ENCODE data around the gene DENND2A. TPM values are rescaled to one million over a fixed set of nuclear protein-coding genes. Genes with fewer than 3 reads are reported as not detected.
"Not testable (repeated sequence)": the region's sequence is repeated elsewhere in the genome, so short reads cannot be mapped to it uniquely, and the experiment has no call there.

DENND2A gene
- polyA plus RNA-seq, 1 donor from 2014 or later = not detected

DNA sequence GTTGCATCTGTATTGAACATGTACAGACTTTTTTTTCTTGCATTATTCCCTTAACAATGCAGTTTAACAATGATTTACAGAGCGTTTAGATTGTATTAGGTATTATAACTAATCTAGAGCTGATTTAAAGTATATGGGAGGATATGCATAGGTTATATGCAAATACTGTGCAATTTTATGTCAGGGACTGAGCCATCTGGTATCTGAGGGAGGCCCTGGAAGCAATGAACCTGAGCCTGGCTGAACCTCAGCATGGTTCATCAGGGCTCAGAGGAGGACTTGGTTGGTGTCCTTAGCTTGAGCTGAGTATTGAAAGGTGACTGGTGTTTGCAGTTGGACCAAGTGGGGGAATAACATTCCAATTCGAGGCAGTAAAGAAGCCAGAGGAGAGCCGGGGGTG lies 36.9 kb upstream of the DENND2A start:
- no peak overlapping the region for H3K4me3 Mint-ChIP-seq
- H3K27ac Mint-ChIP-seq = peak overlapping the region in 2 of 3 donors; percentile 26 to 91
- no peaks in the 10 kb centered on the region for H3K27me3 Mint-ChIP-seq
- H3K36me3 Mint-ChIP-seq = peaks cover 5% of the 10 kb centered on the region
- H3K4me1 Mint-ChIP-seq = peaks cover 33 to 41% (median 33%) of the 10 kb centered on the region in 3 donors
- no peaks in the 10 kb centered on the region for H3K9me3 Mint-ChIP-seq

DNA sequence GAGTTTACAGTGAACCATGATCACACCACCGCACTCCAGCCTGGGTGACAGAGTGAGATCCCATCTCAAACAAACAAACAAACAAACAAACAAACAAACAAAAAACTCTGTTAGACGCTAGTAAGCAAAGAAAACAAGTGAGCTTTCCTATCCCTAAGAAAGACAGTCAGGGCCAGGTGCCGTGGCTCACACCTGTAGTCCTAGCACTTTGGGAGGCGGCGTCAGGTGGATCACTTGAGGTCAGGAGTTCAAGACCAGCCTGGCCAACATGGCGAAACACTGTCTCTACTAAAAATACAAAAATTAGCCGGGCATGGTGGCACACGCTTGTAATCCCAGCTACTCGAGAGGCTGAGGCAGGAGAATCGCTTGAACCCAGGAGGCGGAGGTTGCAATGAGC lies 36.3 kb upstream of the DENND2A start:
- Mint-ChIP-seq H3K27ac (peak overlapping the region in 2 of 3 donors; percentile 82 to 91), H3K4me1 (peaks cover 38 to 45% (median 39%) of the 10 kb centered on the region in 3 donors), H3K4me3 (peak overlapping the region in 1 of 4 donors; percentile 87)
- H3K36me3 Mint-ChIP-seq, H3K9me3 Mint-ChIP-seq, H3K27me3 Mint-ChIP-seq: not testable (repeated sequence)

DNA sequence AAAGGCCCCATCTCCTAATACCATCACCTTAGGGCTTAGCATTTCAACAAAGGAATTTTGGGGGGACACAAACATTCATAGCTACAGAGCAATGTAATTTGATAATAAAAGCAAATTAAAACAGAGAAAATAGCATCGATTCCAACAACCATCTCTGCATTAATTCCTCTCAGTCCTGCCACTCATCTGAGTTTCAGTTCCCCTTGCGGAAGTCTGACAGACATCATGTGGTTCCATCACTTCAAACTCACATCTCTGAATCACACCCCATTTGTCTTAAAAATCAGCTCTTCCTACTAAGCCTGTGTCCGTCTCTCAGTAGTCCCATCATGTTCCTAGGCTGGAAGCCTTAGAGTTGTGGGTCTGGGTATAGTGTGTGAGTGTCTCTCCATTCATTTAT lies 35.7 kb upstream of the DENND2A start:
- Mint-ChIP-seq H3K27ac (peak overlapping the region; percentile 82 to 91 (median 89)), H3K4me3 (peak overlapping the region; percentile 54 to 96 (median 88)), H3K27me3 (no peaks in the 10 kb centered on the region), H3K9me3 (no peaks in the 10 kb centered on the region), H3K4me1 (peaks cover 38 to 45% (median 39%) of the 10 kb centered on the region in 3 donors), H3K36me3 (peaks cover 3% of the 10 kb centered on the region)

DNA sequence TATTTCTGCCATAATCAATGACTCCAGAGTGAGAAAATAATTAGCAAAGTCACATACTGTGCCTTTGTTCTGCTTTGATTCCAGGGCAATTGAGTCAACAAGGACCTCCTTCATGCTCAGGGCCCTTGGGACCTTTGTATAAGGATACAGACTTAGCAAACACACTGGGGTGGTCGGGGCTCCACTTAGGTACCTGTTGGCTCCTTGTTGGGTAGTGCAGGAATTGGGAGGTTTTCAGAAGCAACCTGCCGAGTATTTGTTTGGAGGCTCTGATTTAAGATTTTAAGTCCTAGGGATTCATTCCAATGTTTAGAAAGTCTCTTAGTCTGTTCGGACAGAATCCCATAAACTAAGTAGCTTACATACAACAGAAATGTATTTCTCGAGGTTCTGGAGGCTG lies 35.1 kb upstream of the DENND2A start:
- Mint-ChIP-seq H3K4me3 (peak overlapping the region in 3 of 4 donors; percentile 89 to 96 (median 92)), H3K9me3 (no peaks in the 10 kb centered on the region), H3K27ac (peak overlapping the region; percentile 82 to 91 (median 89)), H3K27me3 (no peaks in the 10 kb centered on the region), H3K4me1 (peaks cover 38 to 45% (median 39%) of the 10 kb centered on the region in 3 donors), H3K36me3 (peaks cover 3% of the 10 kb centered on the region)

- Mint-ChIP-seq H3K4me1 (peaks cover 38 to 45% (median 39%) of the 10 kb centered on the region in 3 donors), H3K4me3 (peak overlapping the region in 3 of 4 donors; percentile 89 to 96 (median 92)), H3K27me3 (no peaks in the 10 kb centered on the region), H3K27ac (peak overlapping the region; percentile 91 to 96 (median 92)), H3K36me3 (peaks cover 3% of the 10 kb centered on the region), H3K9me3 (no peaks in the 10 kb centered on the region)
Observed at GRCh38 chr7:140674899-140675701, 34.5 kb upstream of the DENND2A start.

GRCh38 chr7:140674356-140674800 lies 33.8 kb upstream of the DENND2A start:
- Mint-ChIP-seq H3K27me3 (no peaks in the 10 kb centered on the region), H3K4me1 (peaks cover 38 to 45% (median 39%) of the 10 kb centered on the region in 3 donors)

GRCh38 chr7:140673774-140674155 lies 33.2 kb upstream of the DENND2A start:
- Mint-ChIP-seq H3K36me3 (peaks cover 3% of the 10 kb centered on the region), H3K27ac (peak overlapping the region; percentile 91 to 96 (median 92)), H3K4me3 (peak overlapping the region; percentile 85 to 96 (median 90)), H3K4me1 (peaks cover 38 to 45% (median 39%) of the 10 kb centered on the region in 3 donors), H3K27me3 (no peaks in the 10 kb centered on the region), H3K9me3 (no peaks in the 10 kb centered on the region)

More at GRCh38 chr7:140674356-140674800, 33.8 kb upstream of the DENND2A start:
- Mint-ChIP-seq H3K9me3 (no peaks in the 10 kb centered on the region), H3K27ac (peak overlapping the region; percentile 91 to 96 (median 92)), H3K36me3 (peaks cover 3% of the 10 kb centered on the region), H3K4me3 (peak overlapping the region; percentile 85 to 96 (median 90))

DNA sequence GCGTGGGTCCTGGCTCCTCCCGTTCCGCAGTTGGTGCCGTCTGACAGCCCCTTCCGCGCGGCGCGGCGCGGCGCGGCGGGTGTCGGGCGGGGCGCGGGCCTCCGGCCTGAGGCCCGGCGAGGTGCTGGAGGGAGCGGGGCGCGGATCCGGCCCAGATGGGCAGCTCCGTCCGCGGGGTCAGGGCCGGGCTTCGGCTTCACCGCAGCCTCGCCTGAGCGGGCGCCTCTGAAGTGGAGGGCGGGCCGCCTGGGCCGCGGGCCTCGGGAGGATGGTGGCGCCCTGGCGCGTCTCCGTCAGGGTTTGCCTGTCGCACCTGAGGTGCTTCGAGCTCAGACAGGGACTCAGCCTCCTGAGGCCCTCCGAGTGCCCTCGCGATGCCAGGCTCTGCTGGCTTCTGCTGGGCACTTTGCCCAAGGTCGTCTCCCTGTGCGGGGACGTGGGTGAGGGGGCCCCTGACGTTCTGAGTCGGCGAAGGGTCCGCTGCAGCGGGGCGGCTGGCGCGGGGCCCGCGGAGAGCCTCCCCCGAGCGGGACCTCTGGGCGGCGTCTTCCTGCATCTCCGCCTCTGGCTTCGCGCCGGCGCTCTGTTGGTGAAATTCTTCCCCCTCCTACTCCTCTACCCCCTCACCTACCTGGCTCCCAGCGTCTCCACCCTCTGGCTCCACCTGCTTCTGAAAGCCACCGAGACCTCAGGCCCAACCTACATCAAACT lies 32.6 kb upstream of the DENND2A start:
- Mint-ChIP-seq H3K36me3 (peaks cover 3% of the 10 kb centered on the region), H3K27ac (peak overlapping the region; percentile 91 to 96 (median 92)), H3K4me1 (peaks cover 38 to 45% (median 38%) of the 10 kb centered on the region in 3 donors), H3K9me3 (no peaks in the 10 kb centered on the region), H3K4me3 (peak overlapping the region; percentile 85 to 96 (median 90)), H3K27me3 (no peaks in the 10 kb centered on the region)

DNA sequence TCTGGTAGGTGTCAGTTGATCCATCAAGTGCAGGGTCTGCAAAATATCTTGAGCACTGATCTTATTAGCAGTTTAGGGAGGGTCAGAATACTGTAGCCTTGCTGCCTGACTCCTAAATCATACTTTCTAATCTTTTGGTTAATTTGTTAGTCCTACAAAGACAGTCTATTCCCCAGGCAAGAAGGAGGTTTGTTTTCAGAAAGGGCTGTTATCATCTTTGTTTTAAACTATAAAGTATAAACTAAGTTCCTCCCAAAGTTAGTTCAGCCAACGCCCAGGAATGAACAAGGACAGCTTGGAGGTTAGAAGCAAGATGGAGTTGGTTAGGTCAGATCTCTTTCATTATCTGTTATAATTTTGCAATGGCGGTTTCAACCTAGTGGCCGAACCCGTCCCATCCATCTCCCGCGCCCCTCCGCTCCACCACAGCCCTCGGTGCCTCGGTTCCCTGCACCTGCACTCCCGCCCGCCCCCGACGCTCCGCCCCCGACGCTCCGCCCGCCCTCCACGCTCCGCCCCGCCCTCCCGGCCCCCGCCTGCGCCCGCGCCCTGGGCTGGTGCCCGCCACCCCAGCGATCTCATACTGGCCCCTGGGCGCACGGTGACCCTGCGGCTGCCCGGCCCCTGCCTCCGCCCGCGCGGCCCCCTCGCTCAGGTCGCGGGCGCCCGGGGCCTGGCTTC lies 31.9 kb upstream of the DENND2A start, which contains the start of gene ADCK2:
ADCK2 (plus strand) TSS at position 564 of the 681 bp plus-strand sequence. CDS start 386 bp downstream, outside the sequence.
- H3K27ac Mint-ChIP-seq = peak within 1 kb of the TSS; percentile 91 to 96 (median 93)
- peaks cover 34 to 39% (median 34%) of the 10 kb centered on the region in 3 donors for H3K4me1 Mint-ChIP-seq
- H3K36me3 Mint-ChIP-seq = no peaks in the 10 kb centered on the region
- no peaks in the 10 kb centered on the region for H3K9me3 Mint-ChIP-seq
- no peaks in the 10 kb centered on the region for H3K27me3 Mint-ChIP-seq
- H3K4me3 Mint-ChIP-seq = peak within 1 kb of the TSS; percentile 85 to 96 (median 90)

DNA sequence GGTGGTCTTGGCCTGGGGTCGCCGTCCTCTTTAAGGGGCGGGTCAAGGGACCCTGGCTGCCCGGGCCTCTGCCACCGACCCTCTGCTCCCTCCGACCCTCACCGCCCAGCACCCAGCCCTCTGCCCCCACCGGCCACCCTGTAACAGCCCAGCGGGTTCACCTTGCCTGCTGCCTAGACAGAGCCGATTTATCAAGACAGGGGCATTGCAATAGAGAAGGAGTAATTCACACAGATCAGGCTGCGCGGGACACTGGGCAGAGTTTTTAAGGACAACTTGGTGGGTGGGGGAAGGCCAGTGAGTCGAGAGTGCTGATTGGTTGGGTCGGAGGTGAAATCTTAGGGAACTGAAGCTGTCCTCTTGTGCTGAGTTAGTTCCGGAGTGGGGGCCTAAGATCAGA lies 31.4 kb upstream of the DENND2A start:
- Mint-ChIP-seq H3K36me3 (no peaks in the 10 kb centered on the region), H3K4me1 (peaks cover 31 to 36% (median 34%) of the 10 kb centered on the region in 3 donors), H3K27ac (peak overlapping the region; percentile 75 to 93 (median 85))

DNA sequence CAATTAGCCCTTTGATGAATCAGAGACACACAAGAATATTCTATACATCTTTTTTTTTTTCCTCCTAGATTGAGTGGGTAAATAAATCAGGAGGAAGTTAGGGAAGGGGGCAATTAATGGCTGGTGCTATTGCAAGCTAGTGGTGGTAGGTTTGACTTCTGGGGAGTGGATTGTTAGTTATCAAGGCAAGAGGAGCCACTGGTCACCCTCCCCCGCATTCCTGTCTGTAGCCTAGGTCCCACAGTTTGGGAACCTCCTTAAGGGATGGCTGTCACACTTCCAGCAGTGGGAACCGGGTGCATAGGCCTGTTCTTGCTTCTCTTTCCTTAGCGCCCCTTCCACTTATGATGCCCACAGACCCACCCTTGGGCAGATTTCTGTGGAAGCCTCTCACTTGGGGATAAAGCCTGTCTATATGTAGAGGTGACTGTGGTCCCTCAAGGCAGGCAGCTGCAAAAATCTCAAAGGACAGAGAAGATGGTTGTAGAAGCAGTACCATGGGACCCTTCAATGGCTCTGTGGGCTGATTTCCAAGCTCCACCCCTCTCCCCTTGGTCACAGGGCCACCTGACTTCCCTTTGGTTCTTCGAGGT lies 29.8 kb upstream of the DENND2A start:
- H3K4me3 Mint-ChIP-seq = peak overlapping the region in 2 of 4 donors; percentile 28 to 70
- H3K36me3 Mint-ChIP-seq = no peaks in the 10 kb centered on the region
- no peaks in the 10 kb centered on the region for H3K9me3 Mint-ChIP-seq
- H3K27me3 Mint-ChIP-seq = no peaks in the 10 kb centered on the region
- peaks cover 21 to 24% (median 22%) of the 10 kb centered on the region in 3 donors for H3K4me1 Mint-ChIP-seq
- H3K27ac Mint-ChIP-seq = no peak overlapping the region

More for the DNA sequence above, 31.4 kb upstream of the DENND2A start:
- H3K4me3 Mint-ChIP-seq = peak overlapping the region; percentile 79 to 94 (median 90)
- no peaks in the 10 kb centered on the region for H3K9me3 Mint-ChIP-seq
- no peaks in the 10 kb centered on the region for H3K27me3 Mint-ChIP-seq

DNA sequence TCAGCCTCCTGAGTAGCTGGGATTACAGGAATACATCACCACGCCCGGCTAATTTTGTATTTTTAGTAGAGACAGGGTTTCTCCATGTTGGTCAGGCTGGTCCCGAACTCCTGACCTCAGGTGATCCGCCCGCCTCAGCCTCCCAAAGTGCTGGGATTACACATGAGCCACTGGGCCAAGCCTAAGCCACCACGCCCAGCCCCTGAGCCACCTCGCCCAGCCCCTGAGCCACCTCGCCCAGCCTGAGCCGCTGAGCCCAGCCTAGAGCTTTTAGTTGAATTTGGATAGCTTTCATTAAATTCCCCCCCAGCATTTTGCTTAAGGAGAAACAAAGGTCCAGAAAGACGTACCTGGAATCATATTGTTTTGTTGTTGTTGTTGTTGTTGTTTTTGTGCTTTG lies 29.2 kb upstream of the DENND2A start:
- not testable (repeated sequence) for H3K36me3 Mint-ChIP-seq, H3K27me3 Mint-ChIP-seq, H3K9me3 Mint-ChIP-seq, H3K27ac Mint-ChIP-seq
- Mint-ChIP-seq H3K4me3 (peak overlapping the region in 1 of 4 donors; percentile 70), H3K4me1 (peaks cover 15 to 18% (median 17%) of the 10 kb centered on the region in 3 donors)

DNA sequence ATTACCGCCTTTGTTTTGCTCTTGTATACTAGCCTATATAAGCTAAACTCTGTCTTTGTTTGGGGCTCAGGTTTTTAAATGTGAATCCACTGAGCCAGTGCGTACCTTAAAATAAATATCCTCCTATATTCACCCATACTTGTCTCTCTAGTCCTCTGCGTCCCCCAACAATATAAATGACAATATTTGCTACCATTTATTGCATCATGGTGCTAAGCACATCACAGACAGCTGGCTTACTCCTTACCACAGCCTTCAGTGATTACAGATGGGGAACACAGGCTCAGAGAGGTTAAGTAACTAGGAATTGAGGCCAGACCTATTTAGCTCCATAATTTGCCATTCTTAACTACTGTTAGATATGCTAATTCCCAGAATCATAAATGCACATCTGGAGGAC lies 28.7 kb upstream of the DENND2A start:
- Mint-ChIP-seq H3K27me3 (no peaks in the 10 kb centered on the region), H3K36me3 (no peaks in the 10 kb centered on the region), H3K27ac (no peak overlapping the region), H3K9me3 (no peaks in the 10 kb centered on the region), H3K4me3 (peak overlapping the region in 1 of 4 donors; percentile 1), H3K4me1 (peaks cover 10 to 13% (median 12%) of the 10 kb centered on the region in 3 donors)

DNA sequence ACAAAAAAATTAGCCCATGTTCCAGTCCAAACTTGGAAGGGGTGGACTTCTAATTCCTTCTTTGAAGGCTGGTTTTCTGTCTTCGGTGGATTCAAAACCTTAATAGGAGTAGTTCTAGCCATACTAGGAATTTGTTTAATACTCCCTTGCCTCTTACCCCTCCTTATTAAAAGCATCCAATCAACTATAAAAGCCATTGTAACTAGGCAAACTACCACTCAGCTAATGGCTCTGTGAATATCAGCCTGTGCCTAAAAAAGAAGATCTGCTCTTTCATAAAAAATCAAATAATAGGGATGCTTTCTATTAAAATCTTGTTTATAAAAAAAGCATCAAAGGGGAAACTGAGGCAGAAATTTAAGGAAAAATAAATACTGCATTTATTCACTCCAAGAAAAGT lies 28.0 kb upstream of the DENND2A start:
- H3K4me3 Mint-ChIP-seq = no peak overlapping the region
- H3K36me3 Mint-ChIP-seq = no peaks in the 10 kb centered on the region
- H3K27ac Mint-ChIP-seq = no peak overlapping the region
- H3K9me3 Mint-ChIP-seq = no peaks in the 10 kb centered on the region
- H3K4me1 Mint-ChIP-seq = peaks cover 5 to 8% (median 6%) of the 10 kb centered on the region in 3 donors
- H3K27me3 Mint-ChIP-seq = no peaks in the 10 kb centered on the region

Measured in IgD-negative memory B cell (primary cell).